HFF-Myc (cell line): ENCODE measurements around the gene RYK.

Experiments
- DNase-seq: peaks from one replicate; pipeline ENCODE4 v3.0.0-alpha.2; 2011; ENCODE audit warnings: low read depth; ENCODE audit errors: extremely low read depth
- H3K4me3 ChIP-seq: replicated peaks from 2 replicates; pipeline ENCODE4 v1.5.1; 2011; ENCODE audit warnings: low read depth, mild to moderate bottlenecking, control low read depth, low read length
- TF ChIP-seq, protein P1 (sequence below): IDR thresholded peaks from 2 replicates; pipeline ENCODE4 v1.5.1; 2012; ENCODE audit warnings: mild to moderate bottlenecking, low read depth, low read length, control low read depth; ENCODE audit errors: missing control alignments

The RYK gene

DNA sequence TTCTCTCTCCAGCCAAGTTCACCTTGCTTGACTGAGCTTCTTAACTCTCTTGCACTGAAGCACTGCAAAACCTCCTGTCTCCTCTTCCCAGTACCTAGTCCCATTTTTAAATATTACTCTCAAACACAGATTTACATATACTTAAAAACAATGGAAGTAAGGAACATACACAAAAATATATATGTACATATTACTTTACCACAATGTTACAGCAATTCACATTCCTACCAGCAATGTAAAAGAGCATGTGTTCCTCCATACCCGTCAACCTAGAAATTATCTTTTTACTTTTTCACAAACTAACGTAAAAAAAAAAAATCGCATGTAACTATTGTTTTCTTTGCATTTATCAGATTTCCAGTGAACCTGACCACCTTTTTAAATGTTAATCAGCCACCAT lies 60.4 kb downstream of the RYK start:
- no peak for DNase-seq
- TF ChIP-seq, protein P1, sequence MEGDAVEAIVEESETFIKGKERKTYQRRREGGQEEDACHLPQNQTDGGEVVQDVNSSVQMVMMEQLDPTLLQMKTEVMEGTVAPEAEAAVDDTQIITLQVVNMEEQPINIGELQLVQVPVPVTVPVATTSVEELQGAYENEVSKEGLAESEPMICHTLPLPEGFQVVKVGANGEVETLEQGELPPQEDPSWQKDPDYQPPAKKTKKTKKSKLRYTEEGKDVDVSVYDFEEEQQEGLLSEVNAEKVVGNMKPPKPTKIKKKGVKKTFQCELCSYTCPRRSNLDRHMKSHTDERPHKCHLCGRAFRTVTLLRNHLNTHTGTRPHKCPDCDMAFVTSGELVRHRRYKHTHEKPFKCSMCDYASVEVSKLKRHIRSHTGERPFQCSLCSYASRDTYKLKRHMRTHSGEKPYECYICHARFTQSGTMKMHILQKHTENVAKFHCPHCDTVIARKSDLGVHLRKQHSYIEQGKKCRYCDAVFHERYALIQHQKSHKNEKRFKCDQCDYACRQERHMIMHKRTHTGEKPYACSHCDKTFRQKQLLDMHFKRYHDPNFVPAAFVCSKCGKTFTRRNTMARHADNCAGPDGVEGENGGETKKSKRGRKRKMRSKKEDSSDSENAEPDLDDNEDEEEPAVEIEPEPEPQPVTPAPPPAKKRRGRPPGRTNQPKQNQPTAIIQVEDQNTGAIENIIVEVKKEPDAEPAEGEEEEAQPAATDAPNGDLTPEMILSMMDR, result no peak

DNA sequence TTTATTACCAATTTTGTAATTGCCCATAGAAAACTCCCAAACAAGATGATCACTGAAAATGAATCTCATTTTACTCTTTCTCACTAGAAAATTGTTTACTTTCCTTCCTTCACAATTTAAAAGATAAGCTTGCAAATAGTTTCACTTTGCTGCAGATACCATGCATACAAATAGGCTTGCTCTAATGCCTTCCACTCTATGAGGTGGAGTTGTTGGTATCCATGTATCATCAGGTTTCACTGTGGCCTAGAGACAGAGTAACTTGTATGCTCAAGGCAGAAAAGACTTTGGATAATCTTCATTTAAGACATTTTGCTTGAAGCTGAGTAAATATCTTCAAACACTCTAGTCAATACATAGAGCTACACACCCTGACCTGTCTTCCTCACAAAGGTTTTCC lies 60.8 kb downstream of the RYK start:
- TF ChIP-seq, protein P1, result no peak
- DNase-seq, result no peak
- no peak overlapping the region for H3K4me3 ChIP-seq

More for the DNA sequence above, 60.4 kb downstream of the RYK start:
- H3K4me3 ChIP-seq, result no peak overlapping the region

DNA sequence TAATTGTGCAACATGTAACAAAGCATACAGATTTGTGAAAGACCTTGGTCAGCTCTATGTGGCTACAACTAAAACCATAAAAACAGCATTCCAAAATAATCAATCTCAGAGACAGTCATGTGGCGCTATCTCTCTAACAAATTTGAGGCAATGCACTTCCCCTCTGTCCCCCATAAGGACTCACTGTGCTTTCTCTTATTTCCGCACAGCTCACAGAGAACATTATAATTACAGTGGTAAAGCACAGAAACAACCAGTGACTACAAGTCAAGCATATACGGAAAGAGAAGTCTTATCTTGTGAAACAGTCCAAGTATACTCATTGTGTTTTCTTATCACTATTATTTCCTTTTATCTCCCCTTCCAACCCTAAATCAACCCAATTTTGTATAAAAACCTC lies 64.3 kb downstream of the RYK start:
- TF ChIP-seq, protein P1, result no peak
- no peak for DNase-seq
- H3K4me3 ChIP-seq, result no peak overlapping the region

DNA sequence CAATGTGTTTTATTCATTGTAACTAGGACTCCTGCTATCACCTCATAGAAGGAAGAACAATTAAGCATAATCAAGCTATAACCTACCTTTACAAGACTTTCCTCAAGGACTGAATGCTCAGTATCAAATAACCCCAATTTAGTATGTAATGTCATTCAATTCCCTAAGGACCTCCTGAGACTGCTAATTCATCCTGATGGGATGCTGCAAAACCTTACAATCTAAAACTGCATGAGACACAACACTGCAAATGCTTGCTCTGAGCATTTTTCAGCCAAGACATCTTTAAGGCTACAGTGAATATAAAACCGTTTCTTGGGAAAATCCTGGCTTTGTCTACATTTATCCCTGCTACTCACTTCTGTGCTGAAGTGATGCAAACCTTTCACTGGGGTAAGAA lies 69.9 kb downstream of the RYK start:
- no peak overlapping the region for H3K4me3 ChIP-seq
- DNase-seq, result no peak
- TF ChIP-seq, protein P1, result no peak

DNA sequence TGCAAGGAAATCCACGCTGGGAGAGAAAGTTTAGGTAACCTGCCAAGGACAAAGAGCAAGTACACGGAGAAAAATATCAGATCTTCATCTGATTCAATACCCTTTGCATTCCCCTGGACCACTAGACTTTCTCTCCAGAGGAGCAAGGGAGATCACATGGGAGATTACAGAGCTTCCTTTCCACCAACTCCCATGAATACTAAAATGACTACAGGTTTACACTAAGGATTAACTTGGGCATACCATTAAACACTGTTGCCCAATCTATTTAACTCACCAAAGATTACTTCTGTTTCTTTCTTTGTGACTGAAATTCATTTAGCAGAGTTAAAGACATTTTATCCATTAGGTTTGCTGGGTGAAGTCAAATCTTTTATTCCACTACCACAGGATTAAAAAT lies 71.2 kb downstream of the RYK start:
- TF ChIP-seq, protein P1, result no peak
- no peak for DNase-seq
- no peak overlapping the region for H3K4me3 ChIP-seq

DNA sequence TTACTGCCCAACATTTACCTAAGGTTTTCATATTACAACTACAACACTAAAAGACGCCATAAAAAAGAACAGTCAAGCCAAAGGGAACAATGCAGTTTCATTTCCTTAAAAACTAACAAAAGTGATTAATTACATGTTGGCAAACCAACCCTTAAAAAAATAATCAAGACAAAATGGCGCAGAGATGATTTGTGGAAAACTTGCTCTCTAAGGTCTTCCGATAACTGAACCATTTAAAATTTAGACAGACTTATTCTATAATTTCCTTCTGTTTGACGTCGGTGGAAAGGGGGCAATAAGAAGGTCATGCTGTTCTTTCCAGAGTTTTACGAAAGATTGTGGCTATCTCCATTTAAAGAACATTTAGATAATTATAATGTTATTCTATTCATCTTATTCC lies 87.6 kb downstream of the RYK start:
- H3K4me3 ChIP-seq, result no peak overlapping the region
- TF ChIP-seq, protein P1, result no peak
- no peak for DNase-seq

DNA sequence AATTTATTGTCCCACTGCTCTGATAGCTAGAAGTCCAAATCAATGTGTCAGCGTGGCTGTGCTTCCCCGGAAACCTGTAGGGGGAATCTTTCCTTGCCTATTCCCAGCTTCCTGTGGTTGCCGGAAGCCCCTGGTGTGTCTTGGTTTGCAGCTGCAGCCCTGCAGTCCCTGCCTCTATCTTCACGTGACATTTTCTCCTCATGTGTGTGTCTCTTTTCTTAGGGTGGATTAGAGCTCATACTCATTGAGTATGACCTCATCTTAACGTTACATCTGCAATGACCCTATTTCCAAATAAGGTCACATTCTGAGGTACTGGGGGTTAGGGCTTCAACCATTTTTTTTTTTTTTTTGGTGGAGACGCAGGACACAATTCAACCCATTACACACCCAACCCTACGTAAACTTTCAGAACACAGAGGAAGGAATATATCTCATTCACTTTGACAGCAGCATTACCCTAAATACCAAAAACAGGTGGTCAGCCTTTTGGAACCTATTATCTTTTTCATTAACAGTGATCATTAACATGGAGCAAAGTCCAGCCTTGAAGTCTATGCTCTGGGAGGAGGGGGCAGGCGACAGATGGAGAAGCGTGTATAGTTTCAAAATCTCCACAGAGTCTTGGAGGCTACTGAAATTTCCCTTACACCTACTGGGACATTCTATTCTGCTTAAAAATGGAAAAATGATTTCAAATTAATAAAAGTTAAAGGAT lies 88.6 kb downstream of the RYK start:
- no peak overlapping the region for H3K4me3 ChIP-seq
- no peak for DNase-seq
- TF ChIP-seq, protein P1, result no peak
